Measurements from ENCODE around the gene FRMPD4. TPM values are rescaled to one million over a fixed set of nuclear protein-coding genes. Genes with fewer than 3 reads are reported as not detected.

FRMPD4 gene
- total and polyA plus RNA-seq, 9 donors, result 0.01 to 0.20 (median 0.05) TPM; not detected in 6

- WGBS, 3 donors, result 23 to 34% (median 30%) methylated on average over 4 of the region's 4 CpGs
- no peak for DNase-seq
- Histone ChIP-seq H3K36me3 (no peaks in the 10 kb centered on the region), H3K27ac (no peak overlapping the region), H3K4me1 (ENCODE audit: insufficient read depth) (no peaks in the 10 kb centered on the region), H3K27me3 (no peaks in the 10 kb centered on the region), H3K4me3 (no peak overlapping the region), H3K9me3 (no peaks in the 10 kb centered on the region)
- intact Hi-C loops (cut with DNase I), result no loop called here
- no peak for TF ChIP-seq POLR2A (IDR thresholded peaks at IDR 0.05)
- TF ChIP-seq, protein P1, sequence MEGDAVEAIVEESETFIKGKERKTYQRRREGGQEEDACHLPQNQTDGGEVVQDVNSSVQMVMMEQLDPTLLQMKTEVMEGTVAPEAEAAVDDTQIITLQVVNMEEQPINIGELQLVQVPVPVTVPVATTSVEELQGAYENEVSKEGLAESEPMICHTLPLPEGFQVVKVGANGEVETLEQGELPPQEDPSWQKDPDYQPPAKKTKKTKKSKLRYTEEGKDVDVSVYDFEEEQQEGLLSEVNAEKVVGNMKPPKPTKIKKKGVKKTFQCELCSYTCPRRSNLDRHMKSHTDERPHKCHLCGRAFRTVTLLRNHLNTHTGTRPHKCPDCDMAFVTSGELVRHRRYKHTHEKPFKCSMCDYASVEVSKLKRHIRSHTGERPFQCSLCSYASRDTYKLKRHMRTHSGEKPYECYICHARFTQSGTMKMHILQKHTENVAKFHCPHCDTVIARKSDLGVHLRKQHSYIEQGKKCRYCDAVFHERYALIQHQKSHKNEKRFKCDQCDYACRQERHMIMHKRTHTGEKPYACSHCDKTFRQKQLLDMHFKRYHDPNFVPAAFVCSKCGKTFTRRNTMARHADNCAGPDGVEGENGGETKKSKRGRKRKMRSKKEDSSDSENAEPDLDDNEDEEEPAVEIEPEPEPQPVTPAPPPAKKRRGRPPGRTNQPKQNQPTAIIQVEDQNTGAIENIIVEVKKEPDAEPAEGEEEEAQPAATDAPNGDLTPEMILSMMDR (IDR thresholded peaks at IDR 0.05), result no peak
- no peak for TF ChIP-seq EP300 (IDR thresholded peaks at IDR 0.05)
These were observed 90.6 kb downstream of the FRMPD4 start for GRCh38 chrX:12228862-12229261.

GRCh38 chrX:12229986-12230385 lies 91.7 kb downstream of the FRMPD4 start:
- Histone ChIP-seq H3K4me3 (no peak overlapping the region), H3K9me3 (no peaks in the 10 kb centered on the region), H3K36me3 (no peaks in the 10 kb centered on the region), H3K27me3 (no peaks in the 10 kb centered on the region), H3K27ac (no peak overlapping the region), H3K4me1 (ENCODE audit: insufficient read depth) (no peaks in the 10 kb centered on the region)
- intact Hi-C loops (cut with DNase I), result no loop called here
- DNase-seq, result no peak
- WGBS, 3 donors, result 90 to 96% (median 94%) methylated on average over 2 of the region's 2 CpGs
- TF ChIP-seq, protein P1 (IDR thresholded peaks at IDR 0.05), result no peak
- TF ChIP-seq POLR2A (IDR thresholded peaks at IDR 0.05), result no peak
- TF ChIP-seq EP300 (IDR thresholded peaks at IDR 0.05), result no peak

DNA sequence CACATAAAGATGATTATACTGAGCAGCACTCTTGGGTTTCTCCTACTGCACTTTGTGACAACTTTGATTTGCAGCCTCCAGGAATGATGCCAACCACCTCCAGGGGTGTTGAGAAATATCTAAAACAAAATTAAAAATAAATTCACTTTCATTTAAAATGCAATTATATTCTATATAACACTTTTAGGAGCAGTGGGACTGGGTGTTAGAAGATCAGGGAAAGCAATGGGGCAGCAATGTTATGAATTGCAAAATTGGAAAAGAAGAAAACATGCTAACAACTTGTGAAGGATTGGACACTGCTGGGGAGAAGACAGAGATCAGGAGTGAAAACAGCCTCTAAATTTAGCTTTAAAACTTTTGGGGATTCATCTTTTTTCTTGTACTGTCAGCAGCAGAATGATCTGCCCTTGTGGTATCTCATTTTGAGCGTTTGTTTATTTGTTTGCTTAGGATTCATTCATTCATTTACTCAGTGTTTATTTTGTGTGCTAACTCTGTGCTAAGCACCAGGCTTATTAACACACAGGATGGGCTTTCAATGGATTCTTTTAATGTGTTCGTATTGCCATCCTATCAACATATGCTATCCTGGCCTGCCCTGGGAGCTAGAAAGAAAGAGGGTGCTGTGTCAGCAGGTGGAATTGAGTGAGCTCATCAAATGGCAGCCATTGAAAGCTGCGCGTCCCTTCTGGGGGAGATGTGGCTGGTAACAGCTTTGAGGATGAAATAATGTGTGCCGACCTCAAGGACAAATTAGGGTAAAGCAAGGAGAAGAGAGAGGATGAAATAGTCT lies 96.5 kb downstream of the FRMPD4 start:
- 44 to 66% (median 54%) methylated on average over 5 of the region's 5 CpGs for WGBS, 3 donors
- no peak overlapping the region for H3K27ac ChIP-seq
- DNase-seq, result no peak
- H3K36me3 ChIP-seq, result no peaks in the 10 kb centered on the region
- no peaks in the 10 kb centered on the region for H3K27me3 ChIP-seq
- no peak overlapping the region for H3K4me3 ChIP-seq
- intact Hi-C loops (cut with DNase I), result no loop called here
- H3K9me3 ChIP-seq, result no peaks in the 10 kb centered on the region
- TF ChIP-seq, protein P1 (IDR thresholded peaks at IDR 0.05), result no peak
- H3K4me1 ChIP-seq (ENCODE audit: insufficient read depth), result no peaks in the 10 kb centered on the region

DNA sequence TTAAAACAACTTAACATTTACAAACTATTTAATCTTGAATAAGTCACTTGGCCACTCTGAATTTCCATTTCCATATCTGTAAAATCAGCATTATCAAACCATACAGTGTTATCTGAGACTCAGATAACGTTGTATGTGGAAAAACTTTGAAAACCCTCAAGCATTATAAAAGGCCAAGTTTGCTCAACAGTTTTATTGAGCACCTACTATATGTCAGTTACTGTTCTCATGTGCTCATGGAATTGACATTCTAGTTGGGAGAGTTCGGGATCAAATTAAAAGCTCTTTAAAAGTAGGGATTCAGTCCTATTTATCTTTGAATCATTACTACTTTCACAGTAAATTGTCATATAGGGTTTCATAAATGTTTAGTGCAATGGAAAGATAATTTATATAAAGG lies 97.9 kb downstream of the FRMPD4 start:
- no peaks in the 10 kb centered on the region for H3K4me1 ChIP-seq (ENCODE audit: insufficient read depth)
- no peaks in the 10 kb centered on the region for H3K27me3 ChIP-seq
- WGBS, 3 donors, result 56 to 64% (median 61%) methylated on average over 2 of the region's 2 CpGs
- no peak overlapping the region for H3K4me3 ChIP-seq
- H3K36me3 ChIP-seq, result no peaks in the 10 kb centered on the region
- H3K9me3 ChIP-seq, result no peaks in the 10 kb centered on the region
- no peak overlapping the region for H3K27ac ChIP-seq
- DNase-seq, result no peak
- intact Hi-C loops (cut with DNase I), result no loop called here
- TF ChIP-seq POLR2A (IDR thresholded peaks at IDR 0.05) (no peak), EP300 (IDR thresholded peaks at IDR 0.05) (no peak)
- TF ChIP-seq, protein P1 (IDR thresholded peaks at IDR 0.05), result no peak
